Measurements from ENCODE around the gene SPEM1. TPM values are rescaled to one million over a fixed set of nuclear protein-coding genes. Genes with fewer than 3 reads are reported as not detected.

SPEM1 gene
- total and polyA plus RNA-seq, 7 donors: 0.06 TPM; not detected in 6

GRCh38 chr17:7391307-7391706 lies 28.8 kb upstream of the SPEM1 start:
- intact Hi-C loops (cut with DNase I): loop anchor here (5.0 kb wide), 3 partner anchors 34 to 96 kb away; partner anchors contain the start of genes KCTD11 (in 1 of the 2) and TMEM95 (in 1 of the 2)
- Histone ChIP-seq H3K27ac (no peak overlapping the region), H3K27me3 (ENCODE audit: insufficient read depth in 3 of 3, low read length in 2 of 3) (no peaks in the 10 kb centered on the region), H3K36me3 (ENCODE audit: insufficient read depth in 1 of 2, low read depth in 1 of 2) (peaks cover 3 to 57% of the 10 kb centered on the region in 2 donors), H3K9me3 (no peaks in the 10 kb centered on the region), H3K4me1 (no peaks in the 10 kb centered on the region), H3K4me3 (no peak overlapping the region)
- WGBS, 3 donors: 58 to 69% (median 59%) methylated on average over 2 of the region's 2 CpGs
- TF ChIP-seq CTCF (IDR thresholded peaks at IDR 0.05): no peak
- no peak for DNase-seq
- ATAC-seq: no peak

- intact Hi-C loops (cut with DNase I): loop anchor here (5.0 kb wide), 3 partner anchors 36 to 94 kb away; partner anchors contain the start of genes KCTD11 (in 1 of the 2) and TMEM95 (in 1 of the 2)
- Histone ChIP-seq H3K9me3 (no peaks in the 10 kb centered on the region), H3K36me3 (ENCODE audit: insufficient read depth in 1 of 2, low read depth in 1 of 2) (peaks cover 3 to 46% of the 10 kb centered on the region in 2 donors), H3K4me3 (peak overlapping the region; percentile 95), H3K4me1 (no peaks in the 10 kb centered on the region), H3K27ac (no peak overlapping the region), H3K27me3 (ENCODE audit: insufficient read depth in 3 of 3, low read length in 2 of 3) (no peaks in the 10 kb centered on the region)
- ATAC-seq (no peak), DNase-seq (no peak)
- TF ChIP-seq CTCF (IDR thresholded peaks at IDR 0.05): no peak
- 77 to 82% (median 77%) methylated on average over 31 to 42 of the region's 42 CpGs for WGBS, 3 donors
Observed at GRCh38 chr17:7392696-7393612, 27.2 kb upstream of the SPEM1 start.

- H3K27ac ChIP-seq: peak overlapping the region; percentile 91
- DNase-seq (peak in 1 of 2 donors; percentile 49), ATAC-seq (peak in 3 of 4 donors; percentile 3 to 36 (median 30))
- TF ChIP-seq CTCF (IDR thresholded peaks at IDR 0.05): no peak
- no peaks in the 10 kb centered on the region for H3K27me3 ChIP-seq (ENCODE audit: insufficient read depth in 3 of 3, low read length in 2 of 3)
- intact Hi-C loops (cut with DNase I): loop anchor here (5.0 kb wide), 3 partner anchors 37 to 93 kb away; partner anchors contain the start of genes KCTD11 (in 1 of the 2) and TMEM95 (in 1 of the 2)
- no peaks in the 10 kb centered on the region for H3K4me1 ChIP-seq
- H3K9me3 ChIP-seq: no peaks in the 10 kb centered on the region
- H3K36me3 ChIP-seq (ENCODE audit: insufficient read depth in 1 of 2, low read depth in 1 of 2): peaks cover 3 to 38% of the 10 kb centered on the region in 2 donors
- peak overlapping the region; percentile 95 for H3K4me3 ChIP-seq
- 14 to 19% (median 15%) methylated on average over 35 to 48 of the region's 48 CpGs for WGBS, 3 donors
Observed at GRCh38 chr17:7393613-7394451, 26.3 kb upstream of the SPEM1 start.

GRCh38 chr17:7394452-7395191 lies 25.5 kb upstream of the SPEM1 start, which contains the start of gene PLSCR3:
TSS of gene PLSCR3 (minus strand) at chr17:7394525. CDS start at chr17:7394110, 415 bp downstream.
- Histone ChIP-seq H3K4me3 (peak within 1 kb of the TSS; percentile 95), H3K9me3 (no peaks in the 10 kb centered on the region), H3K4me1 (no peaks in the 10 kb centered on the region), H3K36me3 (ENCODE audit: insufficient read depth in 1 of 2, low read depth in 1 of 2) (peaks cover 3 to 30% of the 10 kb centered on the region in 2 donors), H3K27me3 (ENCODE audit: insufficient read depth in 3 of 3, low read length in 2 of 3) (no peaks in the 10 kb centered on the region), H3K27ac (peak within 1 kb of the TSS; percentile 91)
- WGBS, 3 donors: 0 to 1% (median 1%) methylated on average over 55 to 71 of the region's 71 CpGs
- peak; percentile 89 to 92 for DNase-seq
- intact Hi-C loops (cut with DNase I): loop anchor here (5.0 kb wide), 4 partner anchors 37 to 93 kb away; partner anchors contain the start of genes KCTD11 (in 1 of the 2) and TMEM95 (in 1 of the 2)
- peak; percentile 89 to 91 (median 90) for ATAC-seq
- TF ChIP-seq CTCF (IDR thresholded peaks at IDR 0.05): no peak
